Measurements from ENCODE around the gene CCDC183. TPM values are rescaled to one million over a fixed set of nuclear protein-coding genes. Genes with fewer than 3 reads are reported as not detected.

Gene CCDC183
- total and polyA plus RNA-seq, 2 of the 4 experiments (the other 2 are of a cell fraction) = under 0.01 to 0.29 TPM

DNA sequence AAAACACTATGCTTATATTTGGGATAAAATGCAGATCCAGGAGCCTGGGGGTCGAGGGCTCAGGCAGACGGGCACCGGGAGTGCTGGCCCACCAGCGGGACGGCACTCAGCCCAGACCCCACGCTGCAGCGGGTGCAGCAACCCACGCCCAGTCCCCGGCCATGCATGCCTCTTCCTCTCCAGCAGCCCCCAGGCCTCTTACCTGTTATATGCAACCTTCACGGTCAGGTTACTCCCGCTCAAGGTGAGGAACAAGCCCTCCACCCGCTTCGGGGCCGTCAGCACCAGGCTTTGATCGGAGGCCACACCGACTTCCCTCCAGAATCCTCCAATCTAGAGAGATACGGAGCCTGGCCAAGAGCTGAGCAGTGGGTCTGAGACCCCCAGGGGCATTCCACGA, 39.3 kb upstream of the CCDC183 start:
- WGBS, 2 experiments (ENCODE audit: extremely low coverage in 2 of 2, insufficient read length in 1 of 2) = 100% methylated on average over 4 of the region's 18 CpGs; no CpG with 5 or more reads in 1 of the 2 experiments
- BruUV-seq (replicated peaks) = no TSS peak
- no peak for DNase-seq

More for the DNA sequence above, 39.3 kb upstream of the CCDC183 start:
- H3K9me3 ChIP-seq (ENCODE audit: control insufficient read depth, insufficient read depth, low read length) = peaks cover 15% of the 10 kb centered on the region
- H3K4me2 ChIP-seq (ENCODE audit: low read depth, low read length) = no peak overlapping the region
- H3K4me1 ChIP-seq (ENCODE audit: control insufficient read depth, insufficient read depth, low read length) = no peaks in the 10 kb centered on the region
- no peak overlapping the region for H2BK20ac ChIP-seq (ENCODE audit: low read depth, low read length)
- H4K5ac ChIP-seq (ENCODE audit: low read depth, low read length) = no peak overlapping the region
- H3K9ac ChIP-seq (ENCODE audit: low read depth, low read length) = no peak overlapping the region
- TF ChIP-seq NFE2L2 (IDR thresholded peaks at IDR 0.05; ENCODE audit: low read depth, low read length) (no peak), BHLHE40 (IDR thresholded peaks at IDR 0.05; ENCODE audit: low read depth, low read length) (no peak), RFX5 (IDR thresholded peaks at IDR 0.05; ENCODE audit: low read depth, low read length) (no peak), CEBPB (IDR thresholded peaks at IDR 0.05; ENCODE audit: low read depth, low read length) (no peak)
- H2AK5ac ChIP-seq (ENCODE audit: low read depth, low read length) = no peak overlapping the region
- H3K4me3 ChIP-seq (ENCODE audit: insufficient read depth, low read depth, low read length) = no peak overlapping the region
- no peak overlapping the region for H3K27ac ChIP-seq (ENCODE audit: insufficient read depth, low read length)
- intact Hi-C loops (cut with micrococcal nuclease) = no loop called here
- H3K23ac ChIP-seq (ENCODE audit: low read depth, low read length) = no peak overlapping the region
- dilution Hi-C loops (cut with HindIII; ENCODE audit: low sequenced_read_pairs, unreplicated experiment) = no loop called here
- POLR2A ChIA-PET (ENCODE audit: unreplicated experiment) = no interaction called here
- no peak overlapping the region for H3K4ac ChIP-seq (ENCODE audit: low read depth, low read length)
- CTCF ChIA-PET = no interaction called here
- no peak overlapping the region for H3K14ac ChIP-seq (replicated peaks; ENCODE audit: low read depth, low read length)
- H2BK15ac ChIP-seq (ENCODE audit: low read depth, low read length) = no peak overlapping the region
- no peaks in the 10 kb centered on the region for H4K20me1 ChIP-seq (ENCODE audit: insufficient read depth, low read length)
- H4K91ac ChIP-seq (ENCODE audit: insufficient read depth, low read depth, low read length) = no peak overlapping the region
- no peak overlapping the region for H2AFZ ChIP-seq (replicated peaks; ENCODE audit: low read length, poor library complexity)
- H3K18ac ChIP-seq (ENCODE audit: low read depth, low read length) = no peak overlapping the region
- in situ Hi-C loops (cut with MboI; ENCODE audit: low sequenced_read_pairs) = no loop called here
- H4K8ac ChIP-seq (ENCODE audit: low read depth in 2 of 2, low read length in 2 of 2) = no peak overlapping the region
- no peaks in the 10 kb centered on the region for H3K9me1 ChIP-seq (ENCODE audit: insufficient read depth, low read length)
- no peaks in the 10 kb centered on the region for H3K79me1 ChIP-seq (ENCODE audit: low read depth in 1 of 2, low read length in 2 of 2)
- no peak overlapping the region for H3K56ac ChIP-seq (ENCODE audit: extremely low read depth, insufficient read depth, low read length)
- no peak overlapping the region for H2BK120ac ChIP-seq (ENCODE audit: low read depth, low read length)
- H2AK9ac ChIP-seq (replicated peaks; ENCODE audit: low read depth, low read length, poor library complexity) = no peak overlapping the region
- ATAC-seq (ENCODE audit: low read depth) = no peak
- no peak overlapping the region for H2BK5ac ChIP-seq (ENCODE audit: low read depth, low read length, poor library complexity, severe bottlenecking)
- peaks cover 6% of the 10 kb centered on the region for H3K27me3 ChIP-seq (ENCODE audit: control insufficient read depth, insufficient read depth, low read length)
- no peaks in the 10 kb centered on the region for H3K36me3 ChIP-seq (ENCODE audit: control insufficient read depth, insufficient read depth, low read length)
